Mesendoderm (in vitro differentiated cells): ENCODE data around the gene PA2G4.

Experiments used
- DNase-seq: peaks from one replicate; pipeline ENCODE4 v3.0.0; 2013
- H2AK5ac ChIP-seq: 2 replicates; pipeline ENCODE4 v1.6.1; 2013; ENCODE audit warnings: low read length, inconsistent platforms
- H2BK120ac ChIP-seq: 2 replicates; pipeline ENCODE4 v1.6.1; 2013; ENCODE audit warnings: low read depth, mild to moderate bottlenecking, low read length, moderate library complexity, mixed read lengths
- H2BK15ac ChIP-seq: replicated peaks from 2 replicates; pipeline ENCODE4 v1.6.1; 2013; ENCODE audit warnings: low read depth, mild to moderate bottlenecking, moderate library complexity
- H2BK5ac ChIP-seq: 2 replicates; pipeline ENCODE4 v1.6.1; 2013; ENCODE audit warnings: low read length, inconsistent platforms
- H3K18ac ChIP-seq: 2 replicates; pipeline ENCODE4 v1.6.1; 2013; ENCODE audit warnings: mild to moderate bottlenecking, low read length, mixed read lengths
- H3K23ac ChIP-seq: one replicate; pipeline ENCODE4 v1.6.1; 2013; ENCODE audit warnings: low read length
- H3K27ac ChIP-seq: 2 replicates; pipeline ENCODE4 v1.5.1; 2013; ENCODE audit warnings: low read depth, mild to moderate bottlenecking, inconsistent platforms, low read length, moderate library complexity
- H3K27me3 ChIP-seq: 2 replicates; pipeline ENCODE4 v1.6.1; 2013; ENCODE audit warnings: low read length, control low read depth, mild to moderate bottlenecking, inconsistent platforms; ENCODE audit not compliant: insufficient read depth, poor library complexity
- H3K36me3 ChIP-seq: 2 replicates; pipeline ENCODE4 v1.6.1; 2013; ENCODE audit warnings: low read length, inconsistent platforms; ENCODE audit not compliant: control insufficient read depth, insufficient read depth
- H3K4ac ChIP-seq: one replicate; pipeline ENCODE4 v1.6.1; 2013; ENCODE audit warnings: low read depth, mild to moderate bottlenecking, low read length, moderate library complexity
- H3K4me1 ChIP-seq: 2 replicates; pipeline ENCODE4 v1.6.1; 2013; ENCODE audit warnings: low read depth, low read length, inconsistent platforms; ENCODE audit not compliant: control insufficient read depth
- H3K4me2 ChIP-seq: 2 replicates; pipeline ENCODE4 v1.6.1; 2013; ENCODE audit warnings: low read length
- H3K4me3 ChIP-seq: 2 replicates; pipeline ENCODE4 v1.5.1; 2013; ENCODE audit warnings: mild to moderate bottlenecking, low read length
- H3K56ac ChIP-seq: one replicate; pipeline ENCODE4 v1.6.1; 2013; ENCODE audit warnings: low read length
- H3K79me1 ChIP-seq: 2 replicates; pipeline ENCODE4 v1.6.1; 2013; ENCODE audit warnings: low read length, inconsistent platforms
- H3K79me2 ChIP-seq: 2 replicates; pipeline ENCODE4 v1.6.1; 2013; ENCODE audit warnings: mild to moderate bottlenecking, low read length; ENCODE audit not compliant: control insufficient read depth, insufficient read depth
- H3K9ac ChIP-seq: 2 replicates; pipeline ENCODE4 v1.6.1; 2013; ENCODE audit warnings: low read length, inconsistent platforms
- H4K5ac ChIP-seq: one replicate; pipeline ENCODE4 v1.6.1; 2013; ENCODE audit warnings: low read length
- H4K8ac ChIP-seq: one replicate; pipeline ENCODE4 v1.6.1; 2013; ENCODE audit warnings: low read depth, mild to moderate bottlenecking, control low read depth, low read length, moderate library complexity
- WGBS: extraction: QIAGEN DNeasy Blood & Tissue Kit; methylation state at CpG from one replicate; pipeline ENCODE4 v1.1.7; 2013; ENCODE audit warnings: low lambda C conversion rate, missing lambda C conversion rate; ENCODE audit not compliant: insufficient coverage; ENCODE audit errors: extremely low coverage; 5-methylcytosine and 5-hydroxymethylcytosine counted together

PA2G4 gene

GRCh38 chr12:56121204-56121870, 17.0 kb downstream of the PA2G4 start:
- Histone ChIP-seq H2AK5ac (no peak overlapping the region), H2BK15ac (no peak overlapping the region), H3K4me1 (peaks cover 5% of the 10 kb centered on the region), H3K79me2 (peaks cover 11% of the 10 kb centered on the region), H3K23ac (no peak overlapping the region), H4K8ac (no peak overlapping the region), H2BK5ac (no peak overlapping the region), H3K18ac (no peak overlapping the region), H2BK120ac (no peak overlapping the region), H3K9ac (no peak overlapping the region), H4K5ac (no peak overlapping the region), H3K4ac (no peak overlapping the region), H3K4me3 (no peak overlapping the region), H3K27me3 (no peaks in the 10 kb centered on the region), H3K79me1 (peaks cover 2% of the 10 kb centered on the region), H3K27ac (no peak overlapping the region), H3K4me2 (no peak overlapping the region), H3K36me3 (peaks cover 2% of the 10 kb centered on the region), H3K56ac (no peak overlapping the region)
- WGBS, result no CpG with 5 or more reads among the region's 11 CpGs
- no peak for DNase-seq

- no peak overlapping the region for H3K18ac ChIP-seq
- WGBS, result no CpG with 5 or more reads among the region's 2 CpGs
- no peaks in the 10 kb centered on the region for H3K27me3 ChIP-seq
- DNase-seq, result no peak
- H3K79me2 ChIP-seq, result peaks cover 2% of the 10 kb centered on the region
- H2BK120ac ChIP-seq, result no peak overlapping the region
- no peak overlapping the region for H2BK15ac ChIP-seq
- no peak overlapping the region for H3K4me3 ChIP-seq
- H3K23ac ChIP-seq, result no peak overlapping the region
- H3K4ac ChIP-seq, result no peak overlapping the region
- no peak overlapping the region for H3K27ac ChIP-seq
- no peak overlapping the region for H4K5ac ChIP-seq
- peaks cover 2% of the 10 kb centered on the region for H3K36me3 ChIP-seq
- no peak overlapping the region for H3K56ac ChIP-seq
- no peak overlapping the region for H3K9ac ChIP-seq
- peaks cover 10% of the 10 kb centered on the region for H3K4me1 ChIP-seq
- no peak overlapping the region for H2BK5ac ChIP-seq
- no peak overlapping the region for H4K8ac ChIP-seq
- H3K79me1 ChIP-seq, result peaks cover 2% of the 10 kb centered on the region
- no peak overlapping the region for H2AK5ac ChIP-seq
- no peak overlapping the region for H3K4me2 ChIP-seq
Measured at GRCh38 chr12:56122637-56123036, 18.3 kb downstream of the PA2G4 start.

- no peaks in the 10 kb centered on the region for H3K27me3 ChIP-seq
- H3K23ac ChIP-seq, result no peak overlapping the region
- no CpG with 5 or more reads among the region's 4 CpGs for WGBS
- H2BK15ac ChIP-seq, result no peak overlapping the region
- H3K36me3 ChIP-seq, result no peaks in the 10 kb centered on the region
- no peak overlapping the region for H2BK5ac ChIP-seq
- no peak overlapping the region for H3K18ac ChIP-seq
- no peak overlapping the region for H3K4me2 ChIP-seq
- no peak overlapping the region for H3K4ac ChIP-seq
- H3K79me1 ChIP-seq, result peaks cover 4% of the 10 kb centered on the region
- no peak overlapping the region for H4K5ac ChIP-seq
- no peak overlapping the region for H2BK120ac ChIP-seq
- H3K27ac ChIP-seq, result no peak overlapping the region
- DNase-seq, result no peak
- H3K56ac ChIP-seq, result no peak overlapping the region
- no peaks in the 10 kb centered on the region for H3K79me2 ChIP-seq
- no peak overlapping the region for H3K4me3 ChIP-seq
- no peak overlapping the region for H4K8ac ChIP-seq
- peaks cover 6% of the 10 kb centered on the region for H3K4me1 ChIP-seq
- no peak overlapping the region for H2AK5ac ChIP-seq
- H3K9ac ChIP-seq, result no peak overlapping the region
Measured at GRCh38 chr12:56124133-56124532, 19.8 kb downstream of the PA2G4 start.

- Histone ChIP-seq H3K56ac (peak overlapping the region; percentile 56), H3K79me2 (peaks cover 4% of the 10 kb centered on the region), H3K4me2 (no peak overlapping the region), H4K5ac (no peak overlapping the region), H3K79me1 (peaks cover 12% of the 10 kb centered on the region), H4K8ac (no peak overlapping the region), H2BK120ac (no peak overlapping the region), H2BK15ac (no peak overlapping the region), H3K27ac (no peak overlapping the region), H3K27me3 (no peaks in the 10 kb centered on the region), H3K4ac (no peak overlapping the region), H2AK5ac (no peak overlapping the region), H3K4me3 (no peak overlapping the region), H3K36me3 (no peaks in the 10 kb centered on the region), H3K9ac (peak overlapping the region; percentile 18), H3K23ac (no peak overlapping the region), H3K4me1 (peaks cover 8% of the 10 kb centered on the region), H3K18ac (no peak overlapping the region), H2BK5ac (no peak overlapping the region)
- no CpG with 5 or more reads among the region's 3 CpGs for WGBS
- no peak for DNase-seq
Measured at GRCh38 chr12:56126732-56127239, 22.4 kb downstream of the PA2G4 start.

- Histone ChIP-seq H3K56ac (peak overlapping the region; percentile 28), H3K9ac (peak overlapping the region; percentile 50), H3K4ac (no peak overlapping the region), H3K4me1 (peaks cover 8% of the 10 kb centered on the region), H2BK120ac (no peak overlapping the region), H3K4me2 (peak overlapping the region; percentile 22), H3K4me3 (no peak overlapping the region), H3K27ac (no peak overlapping the region), H3K79me2 (peaks cover 4% of the 10 kb centered on the region), H2AK5ac (no peak overlapping the region), H3K79me1 (peaks cover 12% of the 10 kb centered on the region), H4K8ac (no peak overlapping the region), H3K36me3 (no peaks in the 10 kb centered on the region), H2BK5ac (no peak overlapping the region), H3K27me3 (no peaks in the 10 kb centered on the region), H2BK15ac (no peak overlapping the region), H3K18ac (no peak overlapping the region), H3K23ac (no peak overlapping the region), H4K5ac (no peak overlapping the region)
- WGBS, result no CpG with 5 or more reads among the region's 8 CpGs
- DNase-seq, result no peak
Measured at GRCh38 chr12:56127485-56127887, 23.1 kb downstream of the PA2G4 start.
